Progenitor cell of endocrine pancreas (in vitro differentiated cells): ENCODE results near the gene HPCAL4. TPM values are rescaled to one million over a fixed set of nuclear protein-coding genes. Genes with fewer than 3 reads are reported as not detected.

ENCODE experiments used
- DNase-seq: peaks from one replicate; pipeline ENCODE4 v3.0.0; 2021; ENCODE audit warnings: low spot score; ENCODE audit not compliant: unreplicated experiment
- H3K27ac Mint-ChIP-seq: 2 replicates; pipeline ENCODE4 v1.8.0; 2021; ENCODE audit warnings: mild to moderate bottlenecking, moderate library complexity, mixed read lengths
- H3K27me3 Mint-ChIP-seq: 2 replicates; pipeline ENCODE4 v1.8.0; 2021; ENCODE audit warnings: mixed read lengths
- H3K36me3 Mint-ChIP-seq: 2 replicates; pipeline ENCODE4 v1.8.0; 2022; ENCODE audit warnings: mixed read lengths; ENCODE audit not compliant: insufficient read depth
- H3K4me1 Mint-ChIP-seq: 2 replicates; pipeline ENCODE4 v1.8.0; 2021; ENCODE audit warnings: low read depth, mixed read lengths
- H3K4me3 Mint-ChIP-seq: 2 replicates; pipeline ENCODE4 v1.8.0; 2021; ENCODE audit warnings: low read depth, mild to moderate bottlenecking, moderate library complexity, mixed read lengths
- H3K9me3 Mint-ChIP-seq: 2 replicates; pipeline ENCODE4 v1.8.0; 2021; ENCODE audit warnings: low read depth, mixed read lengths
- CTCF ChIP-seq: fragments of 200-600 bp; sonication (generic); IDR thresholded peaks from one replicate; pipeline ENCODE4 v1.5.0; 2021; ENCODE audit warnings: antibody characterized with exemption, mild to moderate bottlenecking; ENCODE audit not compliant: unreplicated experiment
- total RNA-seq: library from RNA; stranded (reverse); gene quantifications from 2 replicates; pipeline ENCODE4 v1.2.1, GENCODE V29; 2021

Gene HPCAL4
- total RNA-seq, 1 donor from 2014 or later: not detected

- peaks cover 1% of the 10 kb centered on the region for H3K36me3 Mint-ChIP-seq
- TF ChIP-seq CTCF: no peak
- H3K27me3 Mint-ChIP-seq: peaks cover 83% of the 10 kb centered on the region
- no peak overlapping the region for H3K27ac Mint-ChIP-seq
- H3K9me3 Mint-ChIP-seq: no peaks in the 10 kb centered on the region
- no peak for DNase-seq
- H3K4me3 Mint-ChIP-seq: no peak overlapping the region
- no peaks in the 10 kb centered on the region for H3K4me1 Mint-ChIP-seq
Measured at GRCh38 chr1:39678889-39679288, 12.3 kb downstream of the HPCAL4 start.

GRCh38 chr1:39677645-39678044 is 13.6 kb downstream of the HPCAL4 start:
- peaks cover 1% of the 10 kb centered on the region for H3K36me3 Mint-ChIP-seq
- no peaks in the 10 kb centered on the region for H3K9me3 Mint-ChIP-seq
- no peaks in the 10 kb centered on the region for H3K4me1 Mint-ChIP-seq
- H3K27ac Mint-ChIP-seq: no peak overlapping the region
- TF ChIP-seq CTCF: no peak
- no peak for DNase-seq
- H3K4me3 Mint-ChIP-seq: no peak overlapping the region
- peaks cover 83% of the 10 kb centered on the region for H3K27me3 Mint-ChIP-seq

- H3K4me1 Mint-ChIP-seq: no peaks in the 10 kb centered on the region
- no peaks in the 10 kb centered on the region for H3K36me3 Mint-ChIP-seq
Measured at GRCh38 chr1:39676948-39677548, 14.2 kb downstream of the HPCAL4 start.

GRCh38 chr1:39675220-39675619 is 16.0 kb downstream of the HPCAL4 start:
- DNase-seq: no peak
- peaks cover 76% of the 10 kb centered on the region for H3K27me3 Mint-ChIP-seq
- H3K4me1 Mint-ChIP-seq: no peaks in the 10 kb centered on the region
- H3K36me3 Mint-ChIP-seq: no peaks in the 10 kb centered on the region
- H3K4me3 Mint-ChIP-seq: no peak overlapping the region
- TF ChIP-seq CTCF: no peak
- H3K9me3 Mint-ChIP-seq: no peaks in the 10 kb centered on the region
- H3K27ac Mint-ChIP-seq: no peak overlapping the region

More at GRCh38 chr1:39676948-39677548, 14.2 kb downstream of the HPCAL4 start:
- H3K27me3 Mint-ChIP-seq: peaks cover 83% of the 10 kb centered on the region
- TF ChIP-seq CTCF: no peak
- no peak overlapping the region for H3K4me3 Mint-ChIP-seq
- no peaks in the 10 kb centered on the region for H3K9me3 Mint-ChIP-seq
- DNase-seq: no peak
- H3K27ac Mint-ChIP-seq: no peak overlapping the region

GRCh38 chr1:39673215-39673614 is 18.0 kb downstream of the HPCAL4 start:
- no peak overlapping the region for H3K4me3 Mint-ChIP-seq
- TF ChIP-seq CTCF: no peak
- DNase-seq: no peak
- no peaks in the 10 kb centered on the region for H3K4me1 Mint-ChIP-seq
- no peaks in the 10 kb centered on the region for H3K9me3 Mint-ChIP-seq
- peaks cover 76% of the 10 kb centered on the region for H3K27me3 Mint-ChIP-seq
- H3K27ac Mint-ChIP-seq: no peak overlapping the region
- no peaks in the 10 kb centered on the region for H3K36me3 Mint-ChIP-seq
